Duodenal mucosa (tissue), 2 donors: ENCODE measurements around the gene SIN3B.

Source experiments
- H3K27ac ChIP-seq: one replicate; pipeline ENCODE4 v1.7.0; 2013; ENCODE audit warnings: low read depth, low read length
- H3K27me3 ChIP-seq, 2 donors: one replicate each; pipeline ENCODE4 v1.7.0; 2013; ENCODE audit warnings: low read length in 2 of 2, control low read depth in 1 of 2; ENCODE audit not compliant: insufficient read depth in 2 of 2, control insufficient read depth in 1 of 2
- H3K36me3 ChIP-seq, 2 donors: one replicate each; pipeline ENCODE4 v1.7.0; 2013; ENCODE audit warnings: low read length in 2 of 2, control low read depth in 1 of 2; ENCODE audit not compliant: insufficient read depth in 2 of 2, control insufficient read depth in 1 of 2
- H3K4me1 ChIP-seq, 2 donors: one replicate each; pipeline ENCODE4 v1.7.0; 2013; ENCODE audit warnings: low read length in 2 of 2, control low read depth in 1 of 2; ENCODE audit not compliant: insufficient read depth in 2 of 2, control insufficient read depth in 1 of 2
- H3K4me3 ChIP-seq, 2 donors: one replicate each; pipeline ENCODE4 v1.7.0; 2013; ENCODE audit warnings: low read length in 2 of 2, low read depth in 1 of 2
- H3K9ac ChIP-seq, 2 donors: one replicate each; pipeline ENCODE4 v1.7.0; 2013; ENCODE audit warnings: low read length in 2 of 2, low read depth in 1 of 2
- H3K9me3 ChIP-seq, 2 donors: one replicate each; pipeline ENCODE4 v1.7.0; 2013; ENCODE audit warnings: low read length in 2 of 2, control low read depth in 1 of 2; ENCODE audit not compliant: control insufficient read depth in 1 of 2

Gene SIN3B

DNA sequence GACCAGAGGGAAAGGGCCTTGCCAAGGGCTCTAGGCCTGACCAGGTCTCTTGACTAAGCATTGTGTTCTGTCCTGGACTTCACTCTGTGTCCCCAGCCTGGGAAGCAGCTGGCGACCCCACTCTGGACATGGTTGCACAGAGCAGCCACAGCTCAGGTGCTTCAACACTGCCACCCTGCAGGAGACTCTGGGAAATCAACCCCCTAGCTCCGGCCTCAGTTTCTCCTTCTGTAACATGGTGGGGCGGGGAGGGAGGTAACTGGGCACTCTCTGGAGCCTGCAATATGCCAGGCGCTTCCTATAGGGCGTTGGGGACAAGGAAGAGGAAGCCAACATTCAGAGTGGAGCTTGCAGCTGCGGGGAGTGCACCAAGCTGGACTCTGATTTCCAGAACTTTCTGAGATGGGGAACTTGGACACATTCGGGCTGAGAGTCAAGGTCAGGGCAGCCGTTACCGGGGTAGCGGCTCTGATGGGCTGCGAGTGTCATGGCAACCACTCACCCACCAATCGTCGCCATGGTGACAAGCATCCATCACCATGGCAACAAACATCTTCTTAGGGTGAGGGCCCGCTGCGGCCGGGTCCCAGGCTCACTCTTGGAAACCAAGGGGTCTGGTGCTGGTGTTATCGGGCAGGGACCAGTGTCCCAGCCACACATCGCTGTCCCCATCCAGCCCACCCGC, 72.4 kb downstream of the SIN3B start:
- Histone ChIP-seq H3K27me3 (no peaks in the 10 kb centered on the region), H3K4me3 (no peak overlapping the region), H3K36me3 (no peaks in the 10 kb centered on the region), H3K27ac (no peak overlapping the region), H3K9ac (no peak overlapping the region), H3K4me1 (no peaks in the 10 kb centered on the region), H3K9me3 (no peaks in the 10 kb centered on the region)

DNA sequence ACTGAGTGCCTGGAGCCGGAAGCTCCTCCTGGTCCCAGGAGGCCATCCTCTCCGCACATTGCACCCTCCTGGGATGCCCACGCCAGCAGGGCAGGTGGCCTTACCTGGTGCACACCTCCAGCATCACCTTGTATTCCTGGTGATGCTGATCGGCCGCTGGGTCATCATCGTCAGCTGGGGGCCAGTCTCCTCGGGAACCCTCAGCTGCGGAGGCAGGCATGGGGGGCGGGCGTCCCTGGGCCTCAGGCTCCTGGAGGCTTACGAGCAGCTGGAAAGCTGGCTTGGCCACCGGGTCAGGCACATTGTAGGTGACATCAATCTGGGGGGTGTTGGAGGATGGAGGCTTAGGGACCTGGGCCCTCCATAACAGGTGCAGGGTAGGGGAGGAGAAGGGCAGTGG, 73.3 kb downstream of the SIN3B start:
- no peaks in the 10 kb centered on the region for H3K4me1 ChIP-seq
- no peaks in the 10 kb centered on the region for H3K27me3 ChIP-seq
- H3K4me3 ChIP-seq = no peak overlapping the region
- no peak overlapping the region for H3K27ac ChIP-seq
- no peak overlapping the region for H3K9ac ChIP-seq
- no peaks in the 10 kb centered on the region for H3K36me3 ChIP-seq
- no peaks in the 10 kb centered on the region for H3K9me3 ChIP-seq

GRCh38 chr19:16903347-16903746, 74.1 kb downstream of the SIN3B start:
- Histone ChIP-seq H3K9me3 (no peaks in the 10 kb centered on the region), H3K4me1 (no peaks in the 10 kb centered on the region), H3K27ac (no peak overlapping the region), H3K9ac (no peak overlapping the region), H3K36me3 (no peaks in the 10 kb centered on the region), H3K4me3 (no peak overlapping the region), H3K27me3 (no peaks in the 10 kb centered on the region)

- H3K27ac ChIP-seq = no peak overlapping the region
- no peaks in the 10 kb centered on the region for H3K36me3 ChIP-seq
- no peak overlapping the region for H3K4me3 ChIP-seq
- no peaks in the 10 kb centered on the region for H3K4me1 ChIP-seq
- H3K9ac ChIP-seq = no peak overlapping the region
- H3K9me3 ChIP-seq = no peaks in the 10 kb centered on the region
- H3K27me3 ChIP-seq = no peaks in the 10 kb centered on the region
These were observed 75.4 kb downstream of the SIN3B start for GRCh38 chr19:16904599-16904998.

DNA sequence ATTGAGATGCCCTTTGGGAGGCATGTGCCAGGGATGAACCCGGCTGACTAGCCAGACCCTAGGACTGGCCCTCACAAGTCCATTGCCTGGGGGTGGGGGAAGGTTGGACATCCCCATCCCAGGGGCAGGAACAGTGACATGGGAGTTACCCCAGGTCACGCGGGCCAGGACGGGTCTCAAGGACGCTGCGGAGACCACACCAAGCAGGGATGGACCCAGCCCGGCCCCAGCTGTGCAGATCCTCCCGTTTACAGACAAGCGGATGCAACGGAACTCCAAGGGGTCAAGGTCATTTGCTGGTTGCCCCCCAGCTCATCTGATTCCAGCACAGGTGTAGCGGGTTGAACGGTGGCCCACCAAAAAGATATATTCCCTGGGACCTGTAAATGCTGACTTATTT, 79.6 kb downstream of the SIN3B start:
- H3K4me1 ChIP-seq = no peaks in the 10 kb centered on the region
- no peaks in the 10 kb centered on the region for H3K27me3 ChIP-seq
- no peak overlapping the region for H3K27ac ChIP-seq
- no peaks in the 10 kb centered on the region for H3K36me3 ChIP-seq
- H3K4me3 ChIP-seq = no peak overlapping the region
- no peak overlapping the region for H3K9ac ChIP-seq
- peaks cover 11 to 16% of the 10 kb centered on the region in 2 donors for H3K9me3 ChIP-seq

GRCh38 chr19:16911046-16911445, 81.8 kb downstream of the SIN3B start:
- Histone ChIP-seq H3K4me3 (no peak overlapping the region), H3K27me3 (no peaks in the 10 kb centered on the region), H3K36me3 (no peaks in the 10 kb centered on the region), H3K9me3 (peaks cover 14 to 16% of the 10 kb centered on the region in 2 donors), H3K4me1 (no peaks in the 10 kb centered on the region), H3K27ac (no peak overlapping the region), H3K9ac (no peak overlapping the region)

DNA sequence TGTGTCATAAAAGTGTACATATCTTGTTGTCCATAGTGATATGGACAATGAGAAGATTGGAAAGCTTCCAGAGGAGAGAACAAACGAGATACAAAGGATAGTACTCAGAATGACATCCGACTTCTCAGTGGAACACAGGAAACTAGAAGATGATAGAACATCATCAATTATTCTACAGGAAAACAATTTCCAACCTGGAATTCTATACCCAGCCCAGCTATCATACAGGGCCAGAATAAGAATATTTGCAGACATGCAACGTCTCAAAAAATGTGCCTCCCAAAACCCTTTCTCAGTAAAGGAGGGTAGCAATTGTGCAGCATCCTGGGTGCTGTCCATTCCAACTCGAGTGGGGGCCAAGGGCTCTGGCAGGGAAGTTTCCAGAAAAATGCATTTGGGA, 83.6 kb downstream of the SIN3B start:
- H3K27me3 ChIP-seq = no peaks in the 10 kb centered on the region
- H3K4me1 ChIP-seq = no peaks in the 10 kb centered on the region
- no peak overlapping the region for H3K9ac ChIP-seq
- H3K9me3 ChIP-seq = peaks cover 14 to 16% of the 10 kb centered on the region in 2 donors
- H3K27ac ChIP-seq = no peak overlapping the region
- H3K36me3 ChIP-seq = no peaks in the 10 kb centered on the region
- H3K4me3 ChIP-seq = no peak overlapping the region

GRCh38 chr19:16914421-16914820, 85.2 kb downstream of the SIN3B start:
- Histone ChIP-seq H3K36me3 (no peaks in the 10 kb centered on the region), H3K9ac (no peak overlapping the region), H3K9me3 (peaks cover 14 to 16% of the 10 kb centered on the region in 2 donors), H3K4me1 (no peaks in the 10 kb centered on the region), H3K27me3 (no peaks in the 10 kb centered on the region), H3K4me3 (no peak overlapping the region), H3K27ac (no peak overlapping the region)

DNA sequence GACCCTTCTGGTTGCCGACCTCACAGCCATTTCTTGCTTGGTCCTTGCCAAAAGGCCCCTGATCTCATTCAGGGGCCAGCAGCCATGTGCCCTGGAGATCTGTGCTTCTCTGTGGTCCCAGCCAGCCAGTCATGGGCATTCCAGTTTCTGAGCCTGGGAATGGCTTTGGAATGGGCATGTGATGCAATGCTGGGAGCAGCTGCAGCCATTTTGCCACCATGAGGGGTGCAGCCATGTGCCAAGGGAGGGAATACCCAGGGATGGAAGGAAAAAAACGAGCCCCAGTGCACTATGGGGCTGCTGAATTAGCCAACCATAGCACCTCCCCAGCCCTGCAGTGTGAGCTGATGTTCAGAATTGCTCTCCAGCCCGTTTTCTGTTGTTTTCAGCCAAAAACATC, 85.9 kb downstream of the SIN3B start:
- Histone ChIP-seq H3K9ac (no peak overlapping the region), H3K27me3 (no peaks in the 10 kb centered on the region), H3K36me3 (no peaks in the 10 kb centered on the region), H3K4me3 (no peak overlapping the region), H3K4me1 (no peaks in the 10 kb centered on the region), H3K27ac (no peak overlapping the region), H3K9me3 (peaks cover 14 to 16% of the 10 kb centered on the region in 2 donors)

- H3K36me3 ChIP-seq = no peaks in the 10 kb centered on the region
- H3K27me3 ChIP-seq = no peaks in the 10 kb centered on the region
- no peak overlapping the region for H3K9ac ChIP-seq
- H3K4me3 ChIP-seq = no peak overlapping the region
- H3K27ac ChIP-seq = no peak overlapping the region
- no peaks in the 10 kb centered on the region for H3K4me1 ChIP-seq
- H3K9me3 ChIP-seq = peaks cover 14 to 16% of the 10 kb centered on the region in 2 donors
These were observed 86.5 kb downstream of the SIN3B start for GRCh38 chr19:16915734-16916133.

DNA sequence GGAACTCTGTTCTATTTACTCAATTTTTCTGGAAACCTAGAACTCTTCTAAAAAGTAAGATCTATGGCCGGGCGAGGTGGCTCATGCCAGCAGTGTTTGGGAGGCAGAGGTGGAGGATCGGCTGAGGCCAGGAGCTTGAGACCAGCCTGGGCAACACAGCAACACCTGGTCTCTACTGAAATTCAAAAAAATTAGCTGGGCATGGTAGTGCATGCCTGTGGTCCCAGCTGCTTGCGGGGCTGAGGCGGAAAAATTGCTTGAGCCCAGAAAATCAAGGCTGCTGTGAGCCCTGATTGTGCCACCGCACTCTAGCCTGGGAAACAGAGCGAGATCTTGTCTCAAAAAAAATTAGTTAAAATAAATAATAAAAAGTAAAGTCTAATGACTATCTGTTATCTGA, 88.2 kb downstream of the SIN3B start:
- Histone ChIP-seq H3K36me3 (no peaks in the 10 kb centered on the region), H3K4me1 (no peaks in the 10 kb centered on the region), H3K4me3 (no peak overlapping the region), H3K9ac (no peak overlapping the region), H3K27ac (no peak overlapping the region), H3K9me3 (peaks cover 13 to 14% of the 10 kb centered on the region in 2 donors), H3K27me3 (no peaks in the 10 kb centered on the region)
